ENCODE data around the gene MAP1B. TPM values are rescaled to one million over a fixed set of nuclear protein-coding genes. Genes with fewer than 3 reads are reported as not detected.

The MAP1B gene
- polyA plus RNA-seq, 1 donor (not counting 4 experiments of a cell fraction or from before 2014, with no cell fraction given) = 3.3 TPM

GRCh38 chr5:72167257-72167656, 60.0 kb downstream of the MAP1B start:
- Histone ChIP-seq H3K27ac (ENCODE audit: control insufficient read depth, insufficient read depth, low read length) (no peak overlapping the region), H3K9me1 (ENCODE audit: control insufficient read depth, extremely low read depth, insufficient read depth, low read length) (no peaks in the 10 kb centered on the region), H3K27me3 (ENCODE audit: control insufficient read depth, extremely low read depth, insufficient read depth, low read length) (no peaks in the 10 kb centered on the region), H3K4me2 (ENCODE audit: control insufficient read depth, extremely low read depth, insufficient read depth, low read depth, low read length) (peak overlapping the region; percentile 92), H4K20me1 (ENCODE audit: control insufficient read depth, extremely low read depth, insufficient read depth, low read length) (no peaks in the 10 kb centered on the region), H3K36me3 (ENCODE audit: control insufficient read depth in 2 of 2, extremely low read depth in 1 of 2, insufficient read depth in 2 of 2, low read length in 2 of 2) (no peaks in the 10 kb centered on the region), H3K4me1 (ENCODE audit: control insufficient read depth, extremely low read depth, insufficient read depth, low read length) (peaks cover 16% of the 10 kb centered on the region), H3K9me3 (ENCODE audit: control insufficient read depth, low read depth, low read length) (no peaks in the 10 kb centered on the region), H2AFZ (ENCODE audit: control insufficient read depth, low read length) (no peak overlapping the region), H3K4me3 (ENCODE audit: control insufficient read depth in 2 of 3, extremely low read depth in 1 of 3, insufficient read depth in 2 of 3, low read depth in 1 of 3, low read length in 3 of 3) (peak overlapping the region in 1 of 3 experiments; percentile 34), H3K79me2 (ENCODE audit: control insufficient read depth, insufficient read depth, low read length) (no peaks in the 10 kb centered on the region), H3K9ac (ENCODE audit: control insufficient read depth, extremely low read depth, insufficient read depth, low read length) (no peak overlapping the region)
- TF ChIP-seq CTCF (optimal IDR thresholded peaks at IDR 0.05 in 1 of 3, IDR thresholded peaks at IDR 0.05 in 1 of 3, conservative IDR thresholded peaks at IDR 0.05 in 1 of 3; ENCODE audit: extremely low read depth in 1 of 3, insufficient read depth in 2 of 3, low read length in 3 of 3) (no peak), EZH2 (IDR thresholded peaks at IDR 0.05; ENCODE audit: low read length) (no peak)
- dilution Hi-C loops (cut with MboI; ENCODE audit: extremely low pct_ligation_motif_present, low sequenced_read_pairs) = no loop called here
- DNase-seq (ENCODE audit: low read depth, low spot score) (no peak), FAIRE-seq (no peak)

DNA sequence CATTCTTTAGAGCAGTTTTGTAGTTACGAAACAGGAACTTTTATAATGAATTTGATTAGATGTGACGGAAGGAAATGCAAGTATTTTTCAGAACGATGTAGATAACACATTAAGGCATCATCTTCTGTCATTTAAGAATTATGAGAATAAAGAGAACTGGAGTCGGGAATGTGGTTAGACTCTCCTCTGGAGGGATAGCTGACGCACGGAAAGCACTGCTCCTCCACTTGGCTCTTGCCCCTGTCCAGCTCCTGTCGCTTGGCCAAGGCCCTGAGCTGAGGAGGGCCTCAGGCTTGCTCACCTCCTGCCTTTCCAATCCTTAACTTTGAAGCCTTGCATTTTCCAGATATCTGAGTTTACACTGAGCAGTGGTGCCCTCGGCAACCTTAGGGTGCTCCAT, 60.5 kb downstream of the MAP1B start:
- TF ChIP-seq CTCF (optimal IDR thresholded peaks at IDR 0.05 in 1 of 3, IDR thresholded peaks at IDR 0.05 in 1 of 3, conservative IDR thresholded peaks at IDR 0.05 in 1 of 3; ENCODE audit: extremely low read depth in 1 of 3, insufficient read depth in 2 of 3, low read length in 3 of 3) = no peak
- TF ChIP-seq EZH2 (IDR thresholded peaks at IDR 0.05; ENCODE audit: low read length) = no peak
- dilution Hi-C loops (cut with MboI; ENCODE audit: extremely low pct_ligation_motif_present, low sequenced_read_pairs) = no loop called here
- no peak overlapping the region for H3K4me2 ChIP-seq (ENCODE audit: control insufficient read depth, extremely low read depth, insufficient read depth, low read depth, low read length)
- DNase-seq (ENCODE audit: low read depth, low spot score) = no peak
- H2AFZ ChIP-seq (ENCODE audit: control insufficient read depth, low read length) = no peak overlapping the region
- H3K4me3 ChIP-seq (ENCODE audit: control insufficient read depth in 2 of 3, extremely low read depth in 1 of 3, insufficient read depth in 2 of 3, low read depth in 1 of 3, low read length in 3 of 3) = no peak overlapping the region
- no peaks in the 10 kb centered on the region for H3K27me3 ChIP-seq (ENCODE audit: control insufficient read depth, extremely low read depth, insufficient read depth, low read length)
- no peaks in the 10 kb centered on the region for H3K9me3 ChIP-seq (ENCODE audit: control insufficient read depth, low read depth, low read length)
- H3K27ac ChIP-seq (ENCODE audit: control insufficient read depth, insufficient read depth, low read length) = no peak overlapping the region
- H4K20me1 ChIP-seq (ENCODE audit: control insufficient read depth, extremely low read depth, insufficient read depth, low read length) = no peaks in the 10 kb centered on the region
- no peak overlapping the region for H3K9ac ChIP-seq (ENCODE audit: control insufficient read depth, extremely low read depth, insufficient read depth, low read length)
- peaks cover 16% of the 10 kb centered on the region for H3K4me1 ChIP-seq (ENCODE audit: control insufficient read depth, extremely low read depth, insufficient read depth, low read length)
- no peaks in the 10 kb centered on the region for H3K9me1 ChIP-seq (ENCODE audit: control insufficient read depth, extremely low read depth, insufficient read depth, low read length)
- no peak for FAIRE-seq
- no peaks in the 10 kb centered on the region for H3K36me3 ChIP-seq (ENCODE audit: control insufficient read depth in 2 of 2, extremely low read depth in 1 of 2, insufficient read depth in 2 of 2, low read length in 2 of 2)
- no peaks in the 10 kb centered on the region for H3K79me2 ChIP-seq (ENCODE audit: control insufficient read depth, insufficient read depth, low read length)
